H9 (cell line): ENCODE results near the gene PHOX2B. TPM values are rescaled to one million over a fixed set of nuclear protein-coding genes. Genes with fewer than 3 reads are reported as not detected.

ENCODE experiments used
- DNase-seq: peaks from one replicate; pipeline ENCODE4 v3.0.0-alpha.2; 2017
- H2AFZ ChIP-seq: one replicate; pipeline ENCODE4 v1.6.1; 2013; ENCODE audit warnings: mild to moderate bottlenecking, low read length, control low read depth, moderate library complexity
- H2AK5ac ChIP-seq: 2 replicates; pipeline ENCODE4 v1.6.1; 2013; ENCODE audit warnings: low read length, control low read depth, mixed read lengths; ENCODE audit not compliant: insufficient read length
- H2BK120ac ChIP-seq: one replicate; pipeline ENCODE4 v1.6.1; 2013; ENCODE audit warnings: low read depth, mild to moderate bottlenecking, low read length, control low read depth, inconsistent platforms; ENCODE audit not compliant: poor library complexity, severe bottlenecking
- H2BK12ac ChIP-seq: 2 replicates; pipeline ENCODE4 v1.6.1; 2013; ENCODE audit warnings: low read length, control low read depth, mixed read lengths, low read depth; ENCODE audit not compliant: insufficient read length
- H2BK15ac ChIP-seq: 2 replicates; pipeline ENCODE4 v1.6.1; 2013; ENCODE audit warnings: low read depth, low read length, control low read depth
- H2BK20ac ChIP-seq: one replicate; pipeline ENCODE4 v1.6.1; 2013; ENCODE audit warnings: low read depth, mild to moderate bottlenecking, low read length, control low read depth, inconsistent platforms; ENCODE audit not compliant: poor library complexity, severe bottlenecking
- H2BK5ac ChIP-seq: 2 replicates; pipeline ENCODE4 v1.6.1; 2013; ENCODE audit warnings: low read length, control low read depth, mixed read lengths; ENCODE audit not compliant: insufficient read length
- H3K14ac ChIP-seq: 2 replicates; pipeline ENCODE4 v1.6.1; 2013; ENCODE audit warnings: low read length, control low read depth; ENCODE audit not compliant: insufficient read depth
- H3K18ac ChIP-seq: 2 replicates; pipeline ENCODE4 v1.6.1; 2013; ENCODE audit warnings: low read depth, mild to moderate bottlenecking, mixed read lengths, low read length, control low read depth; ENCODE audit not compliant: insufficient read length
- H3K23ac ChIP-seq: 2 replicates; pipeline ENCODE4 v1.6.1; 2013; ENCODE audit warnings: low read length, control low read depth, mixed read lengths, low read depth; ENCODE audit not compliant: insufficient read length
- H3K23me2 ChIP-seq: 2 replicates; pipeline ENCODE4 v1.6.1; 2013; ENCODE audit warnings: low read depth, mild to moderate bottlenecking, mixed read lengths, low read length, control low read depth; ENCODE audit not compliant: insufficient read length, poor library complexity, severe bottlenecking
- H3K27ac ChIP-seq: 2 replicates; pipeline ENCODE4 v1.5.1; 2013; ENCODE audit warnings: low read length, control low read depth, mixed read lengths, low read depth; ENCODE audit not compliant: insufficient read length
- H3K27me3 ChIP-seq: 2 replicates; pipeline ENCODE4 v1.6.1; 2013; ENCODE audit warnings: low read length, control low read depth, inconsistent platforms; ENCODE audit not compliant: insufficient read depth
- H3K4ac ChIP-seq: 2 replicates; pipeline ENCODE4 v1.6.1; 2013; ENCODE audit warnings: low read depth, mild to moderate bottlenecking, control low read depth, inconsistent platforms, low read length, moderate library complexity
- H3K4me1 ChIP-seq: 2 replicates; pipeline ENCODE4 v1.6.1; 2013; ENCODE audit warnings: low read length, control low read depth, inconsistent platforms; ENCODE audit not compliant: insufficient read depth
- H3K4me2 ChIP-seq: 2 replicates; pipeline ENCODE4 v1.6.1; 2013; ENCODE audit warnings: low read length, control low read depth, mixed read lengths; ENCODE audit not compliant: insufficient read length, insufficient read depth
- H3K56ac ChIP-seq: 2 replicates; pipeline ENCODE4 v1.6.1; 2013; ENCODE audit warnings: low read depth, mild to moderate bottlenecking, mixed read lengths, low read length, control low read depth; ENCODE audit not compliant: insufficient read length
- H3K79me1 ChIP-seq: 2 replicates; pipeline ENCODE4 v1.6.1; 2013; ENCODE audit warnings: low read depth, mild to moderate bottlenecking, moderate library complexity, low read length, control low read depth, inconsistent platforms; ENCODE audit not compliant: insufficient read depth, poor library complexity, severe bottlenecking
- H3K79me2 ChIP-seq: 2 replicates; pipeline ENCODE4 v1.6.1; 2013; ENCODE audit warnings: low read length, control low read depth, inconsistent platforms; ENCODE audit not compliant: insufficient read depth
- H3K9ac ChIP-seq: 2 replicates; pipeline ENCODE4 v1.6.1; 2013; ENCODE audit warnings: low read length, control low read depth, mixed read lengths; ENCODE audit not compliant: insufficient read length; ENCODE audit errors: extremely low read depth
- H3K9me3 ChIP-seq: one replicate; pipeline ENCODE4 v1.6.1; 2013; ENCODE audit warnings: low read depth, low read length, inconsistent platforms; ENCODE audit not compliant: control insufficient read depth
- H3T11ph ChIP-seq: one replicate; pipeline ENCODE4 v1.6.1; 2013; ENCODE audit warnings: mild to moderate bottlenecking, low read length, control low read depth, inconsistent platforms
- H4K20me1 ChIP-seq: one replicate; pipeline ENCODE4 v1.6.1; 2013; ENCODE audit not compliant: control insufficient read depth, insufficient read length, insufficient read depth
- H4K5ac ChIP-seq: 2 replicates; pipeline ENCODE4 v1.6.1; 2013; ENCODE audit warnings: low read depth, mild to moderate bottlenecking, mixed read lengths, low read length, control low read depth; ENCODE audit not compliant: insufficient read length
- H4K8ac ChIP-seq: replicated peaks from 2 replicates; pipeline ENCODE4 v1.6.1; 2013; ENCODE audit warnings: low read length, control low read depth, mixed read lengths, low read depth; ENCODE audit not compliant: insufficient read length
- H4K91ac ChIP-seq: 2 replicates; pipeline ENCODE4 v1.6.1; 2013; ENCODE audit warnings: low read depth, mild to moderate bottlenecking, moderate library complexity, mixed read lengths, low read length, control low read depth; ENCODE audit not compliant: insufficient read length
- H3K27ac Mint-ChIP-seq, 3 experiments: 2 replicates in 2 of 3; 3 replicates in 1 of 3; pipeline ENCODE4 v1.8.0; 2020 to 2021; ENCODE audit warnings: mixed read lengths in 3 of 3, mild to moderate bottlenecking in 1 of 3, moderate library complexity in 1 of 3
- H3K27me3 Mint-ChIP-seq: 2 replicates; pipeline ENCODE4 v1.8.0; 2021; ENCODE audit warnings: low read depth, mild to moderate bottlenecking, moderate library complexity, mixed read lengths
- H3K36me3 Mint-ChIP-seq, 3 experiments: 2 replicates in 2 of 3; 3 replicates in 1 of 3; pipeline ENCODE4 v1.8.0; 2020 to 2021; ENCODE audit warnings: low read depth in 3 of 3, mixed read lengths in 3 of 3; ENCODE audit not compliant: insufficient read depth in 1 of 3
- H3K4me1 Mint-ChIP-seq, 2 experiments: 2 replicates each; pipeline ENCODE4 v1.8.0; 2020; ENCODE audit warnings: mixed read lengths in 2 of 2
- H3K4me3 Mint-ChIP-seq, 2 experiments: 2 replicates in 1 of 2; 3 replicates in 1 of 2; pipeline ENCODE4 v1.8.0; 2020 to 2021; ENCODE audit warnings: mild to moderate bottlenecking in 2 of 2, mixed read lengths in 2 of 2, moderate library complexity in 1 of 2
- H3K9me3 Mint-ChIP-seq, 2 experiments: 2 replicates in 1 of 2; 3 replicates in 1 of 2; pipeline ENCODE4 v1.8.0; 2020; ENCODE audit warnings: mild to moderate bottlenecking in 2 of 2, mixed read lengths in 2 of 2, moderate library complexity in 1 of 2
- CTCF ChIP-seq: fragments of 200-600 bp; sonication (generic); conservative IDR thresholded peaks from 3 replicates; pipeline ENCODE4 v1.8.0; 2021; ENCODE audit warnings: antibody characterized with exemption, mild to moderate bottlenecking
- WGBS: extraction: QIAGEN DNeasy Blood & Tissue Kit; methylation state at CpG from one replicate; pipeline ENCODE4 v1.1.7; 2013; ENCODE audit warnings: missing lambda C conversion rate, low lambda C conversion rate, mixed read lengths; ENCODE audit not compliant: insufficient read length; ENCODE audit errors: extremely low coverage; 5-methylcytosine and 5-hydroxymethylcytosine counted together
- total RNA-seq: library from RNA; stranded (reverse); gene quantifications from 2 replicates; pipeline ENCODE4 v1.2.1, GENCODE V29; 2021

Gene PHOX2B
- total RNA-seq, 1 experiment from 2014 or later = not detected

- H3K23me2 ChIP-seq = no peaks in the 10 kb centered on the region
- no peak overlapping the region for H3K14ac ChIP-seq
- no peak for DNase-seq
- WGBS = no CpG with 5 or more reads among the region's 3 CpGs
- peaks cover 78% of the 10 kb centered on the region for H3K27me3 Mint-ChIP-seq
- no peaks in the 10 kb centered on the region; the same call in 1 of the 2 replicates for H3K27me3 ChIP-seq
- H3K4me1 ChIP-seq = no peaks in the 10 kb centered on the region
- H3K79me2 ChIP-seq = no peaks in the 10 kb centered on the region
- no peak overlapping the region for H2BK5ac ChIP-seq
- no peak overlapping the region for H3K4me3 Mint-ChIP-seq
- H3K4me2 ChIP-seq = no peak overlapping the region
- no peaks in the 10 kb centered on the region for H4K20me1 ChIP-seq
- H2BK20ac ChIP-seq = no peak overlapping the region
- no peak for TF ChIP-seq CTCF
- no peaks in the 10 kb centered on the region for H3K79me1 ChIP-seq
- no peaks in the 10 kb centered on the region for H3K4me1 Mint-ChIP-seq
- no peaks in the 10 kb centered on the region for H3K36me3 Mint-ChIP-seq
- no peak overlapping the region for H2BK12ac ChIP-seq
- H2AK5ac ChIP-seq = no peak overlapping the region
- H3K18ac ChIP-seq = no peak overlapping the region
- H3K4ac ChIP-seq = no peak overlapping the region
- H2BK15ac ChIP-seq = no peak overlapping the region
- H3K27ac ChIP-seq = no peak overlapping the region
- no peak overlapping the region for H2BK120ac ChIP-seq
- no peak overlapping the region for H3K27ac Mint-ChIP-seq
- no peaks in the 10 kb centered on the region for H3K9me3 ChIP-seq
- no peak overlapping the region for H3K23ac ChIP-seq
- no peaks in the 10 kb centered on the region for H3K9me3 Mint-ChIP-seq
- no peak overlapping the region for H4K8ac ChIP-seq
- no peak overlapping the region for H3T11ph ChIP-seq
- H2AFZ ChIP-seq = peak overlapping the region; percentile 36
- no peak overlapping the region for H4K5ac ChIP-seq
- no peak overlapping the region for H4K91ac ChIP-seq
- H3K56ac ChIP-seq = no peak overlapping the region
- H3K9ac ChIP-seq = no peak overlapping the region
These were observed 14.2 kb downstream of the PHOX2B start for GRCh38 chr4:41734371-41734770.
